Midbrain (tissue), 1 donor: ENCODE results near the gene OBSL1.
A peak's percentile ranks its signal among the peaks of the same experiment; 100 is the strongest.

Source experiments
- DNase-seq: peaks from one replicate; lab custom pipeline; 2025; lab: John Stamatoyannopoulos, UW

OBSL1 gene

GRCh38 chr2:219571311-219572236 is at the start of gene OBSL1:
OBSL1 (minus strand) TSS chr2:219571539; CDS start chr2:219571232, 307 bp downstream.
- peak; percentile 48 for DNase-seq

DNA sequence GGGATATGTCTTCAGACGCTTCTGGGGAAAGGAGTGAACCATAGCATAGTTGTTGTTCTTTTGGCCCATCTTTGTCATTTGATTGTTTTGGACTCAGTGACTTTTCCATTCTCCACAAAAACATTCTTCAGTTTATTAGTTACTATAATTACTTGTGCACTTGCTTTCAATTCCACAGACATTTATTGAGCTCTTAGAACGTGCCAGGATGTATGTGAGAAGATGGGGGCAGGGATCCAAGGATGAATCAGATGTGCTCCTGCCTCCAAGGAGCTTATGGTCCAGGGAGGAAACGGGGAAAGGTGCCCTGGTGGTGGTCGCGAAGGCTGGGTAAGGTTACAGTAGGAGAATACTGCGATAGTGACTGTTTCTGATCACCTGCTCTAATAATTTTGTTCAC is 49.2 kb upstream of the OBSL1 start:
- no peak for DNase-seq

DNA sequence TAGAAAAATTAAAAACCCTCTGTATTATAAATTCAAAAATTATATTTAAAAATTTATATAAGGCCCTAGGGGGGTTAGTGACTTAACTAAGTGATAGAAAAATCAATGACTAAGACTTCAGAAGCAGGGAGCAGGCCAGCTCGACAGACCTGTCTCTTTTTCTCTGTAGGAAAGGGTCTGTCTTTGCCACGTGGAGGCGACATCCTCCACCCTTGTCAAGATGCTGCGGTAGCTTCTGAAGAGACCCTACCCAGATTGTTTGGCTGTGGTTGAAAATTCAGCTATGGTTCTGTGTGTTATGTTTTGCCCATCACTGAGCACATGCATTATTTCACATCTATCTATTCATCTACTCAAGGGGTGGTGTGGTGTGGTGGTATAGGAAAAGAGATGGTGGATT is 47.9 kb upstream of the OBSL1 start:
- DNase-seq = no peak

DNA sequence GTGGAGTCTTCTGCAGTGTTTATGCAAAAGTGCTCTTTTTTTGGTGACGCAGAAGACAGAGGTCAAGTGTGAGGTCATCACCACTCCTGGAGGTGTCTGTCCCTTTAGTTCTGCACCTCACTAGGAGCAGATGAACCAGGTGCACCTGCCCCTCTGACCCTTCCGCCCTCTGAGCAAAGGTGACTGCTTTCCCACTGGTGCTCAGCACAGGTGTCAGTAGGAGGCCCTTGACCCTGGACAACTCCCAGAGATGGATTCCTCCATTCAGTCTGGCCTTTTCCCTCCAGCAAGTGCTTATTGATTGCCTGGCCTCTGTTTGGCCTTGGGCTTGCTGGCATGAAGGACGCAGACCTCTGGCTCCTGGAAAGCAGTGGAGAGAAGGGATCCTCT is 47.4 kb upstream of the OBSL1 start:
- DNase-seq = no peak

DNA sequence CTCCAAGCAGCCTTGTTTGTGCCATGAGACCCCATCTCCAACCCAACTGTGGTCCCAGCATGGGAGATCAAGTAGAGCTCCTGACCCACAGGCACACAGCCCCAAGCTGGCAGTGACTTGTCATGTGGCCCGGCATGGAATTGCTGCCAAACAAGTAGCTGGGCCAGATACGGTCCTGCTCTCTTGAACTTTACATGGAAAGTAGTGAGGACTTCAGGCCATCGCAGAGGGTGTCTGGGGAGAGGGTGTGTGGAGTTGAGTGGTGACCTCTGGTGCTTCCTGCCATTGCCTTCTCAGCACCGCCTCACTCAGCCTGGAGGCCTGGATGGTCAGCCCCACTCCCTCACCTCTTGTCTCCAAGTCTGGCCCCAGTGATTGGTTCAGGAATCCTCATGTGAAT is 45.2 kb upstream of the OBSL1 start:
- DNase-seq = no peak

GRCh38 chr2:219615894-219616293 is 44.6 kb upstream of the OBSL1 start:
- no peak for DNase-seq

- DNase-seq = no peak
Observed at GRCh38 chr2:219615036-219615435, 43.7 kb upstream of the OBSL1 start.

- no peak for DNase-seq
Observed at GRCh38 chr2:219614076-219614860, 42.9 kb upstream of the OBSL1 start.

- DNase-seq = no peak
Observed at GRCh38 chr2:219613461-219614070, 42.2 kb upstream of the OBSL1 start.

DNA sequence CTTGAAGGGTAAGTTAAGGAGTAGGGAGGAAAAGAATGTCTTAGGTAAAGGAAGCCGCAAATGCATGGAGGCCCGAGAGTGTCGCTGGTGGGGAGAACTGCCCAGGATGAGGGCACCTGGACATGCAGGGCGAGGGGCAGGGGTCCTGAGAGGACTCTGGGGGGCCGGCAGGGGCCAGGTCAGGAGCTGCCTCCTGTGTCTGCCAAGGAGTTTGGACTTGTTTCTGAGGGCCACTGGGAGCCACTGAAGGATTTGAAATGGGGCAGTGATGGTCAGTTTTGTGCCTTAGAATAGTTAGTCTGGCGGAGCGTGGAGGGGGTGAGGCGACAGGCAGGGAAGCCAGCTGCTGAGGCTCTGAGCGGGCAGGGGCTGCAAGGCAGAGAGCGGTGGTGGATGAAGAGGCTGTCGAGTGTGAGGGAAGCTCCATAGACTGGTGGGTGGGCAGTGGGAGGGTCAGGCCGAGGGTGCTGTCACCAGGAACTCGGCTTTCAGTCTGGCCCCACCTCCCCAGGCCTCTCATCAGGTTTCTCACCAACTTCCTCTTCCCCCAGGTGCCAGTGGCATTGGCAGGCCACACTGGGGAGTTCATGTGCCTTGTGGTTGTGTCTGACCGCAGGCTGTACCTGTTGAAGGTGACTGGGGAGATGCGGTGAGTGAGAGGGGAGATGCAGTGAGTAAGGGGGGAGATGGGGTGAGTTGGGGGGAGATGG is 41.4 kb upstream of the OBSL1 start:
- DNase-seq = no peak

- no peak for DNase-seq
Observed at GRCh38 chr2:219611866-219612576, 40.7 kb upstream of the OBSL1 start.

- no peak for DNase-seq
Observed at GRCh38 chr2:219611306-219611705, 40.0 kb upstream of the OBSL1 start.

DNA sequence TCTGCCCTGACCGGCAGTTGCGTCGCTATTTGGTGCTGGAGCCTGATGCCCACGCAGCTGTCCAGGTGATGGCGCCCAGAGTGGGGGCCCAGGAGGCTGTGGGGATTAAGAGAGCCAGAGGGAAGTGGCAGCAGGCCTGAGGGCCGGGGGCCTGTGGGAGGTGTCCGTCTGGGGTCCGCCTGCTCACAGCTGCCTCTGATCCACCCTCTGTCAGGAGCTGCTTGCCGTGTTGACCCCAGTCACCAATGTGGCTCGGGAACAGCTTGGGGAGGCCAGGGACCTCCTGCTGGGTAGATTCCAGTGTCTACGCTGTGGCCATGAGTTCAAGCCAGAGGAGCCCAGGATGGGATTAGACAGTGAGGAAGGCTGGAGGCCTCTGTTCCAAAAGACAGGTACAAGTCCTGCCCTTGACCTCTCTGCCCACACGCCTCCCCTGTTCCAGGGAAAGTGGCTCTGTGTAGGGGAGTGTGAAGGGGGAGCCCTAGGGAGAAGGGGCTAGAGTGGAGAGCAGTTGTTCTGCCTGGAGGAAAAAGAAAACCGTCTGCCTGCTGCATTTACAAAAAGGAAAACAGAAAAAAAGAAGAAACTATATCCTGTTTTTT is 37.9 kb upstream of the OBSL1 start:
- no peak for DNase-seq

DNA sequence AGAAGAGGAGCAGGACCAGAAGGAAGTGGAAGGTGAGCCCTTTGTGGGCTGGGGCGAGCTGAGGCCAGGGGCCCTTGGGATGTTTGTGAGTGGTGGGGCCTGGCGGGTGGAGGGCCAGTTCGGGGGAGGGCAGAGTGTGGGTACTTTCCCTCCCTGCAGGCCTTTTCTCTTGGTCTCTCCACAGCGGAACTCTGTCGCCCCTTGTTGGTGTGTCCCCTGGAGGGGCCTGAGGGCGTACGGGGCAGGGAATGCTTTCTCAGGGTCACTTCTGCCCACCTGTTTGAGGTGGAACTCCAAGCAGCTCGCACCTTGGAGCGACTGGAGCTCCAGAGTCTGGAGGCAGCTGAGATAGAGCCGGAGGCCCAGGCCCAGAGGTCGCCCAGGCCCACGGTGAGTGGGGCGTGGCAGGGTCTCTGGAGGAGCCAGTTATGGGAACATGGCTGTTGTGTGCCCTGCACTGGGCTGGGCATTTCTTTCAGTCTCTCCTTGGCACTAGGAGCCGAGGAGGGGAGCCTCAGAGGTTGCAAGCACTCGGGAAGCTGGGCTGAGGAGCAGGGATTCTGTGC is 37.1 kb upstream of the OBSL1 start:
- DNase-seq = no peak

DNA sequence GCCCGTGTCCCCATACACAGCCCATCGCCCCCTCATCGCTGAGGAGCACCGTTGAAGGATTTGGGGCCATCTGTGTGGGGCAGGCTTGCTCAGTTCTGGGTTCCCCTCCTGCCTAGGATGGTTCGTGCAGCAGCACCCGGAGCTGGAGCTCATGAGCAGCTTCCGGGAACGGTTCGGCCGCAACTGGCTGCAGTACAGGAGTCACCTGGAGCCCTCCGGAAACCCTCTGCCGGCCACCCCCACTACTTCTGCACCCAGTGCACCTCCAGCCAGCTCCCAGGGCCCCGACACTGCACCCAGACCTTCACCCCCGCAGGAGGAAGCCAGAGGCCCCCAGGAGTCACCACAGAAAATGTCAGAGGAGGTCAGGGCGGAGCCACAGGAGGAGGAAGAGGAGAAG is 36.6 kb upstream of the OBSL1 start:
- DNase-seq = no peak

GRCh38 chr2:219605607-219605954 is 34.2 kb upstream of the OBSL1 start:
- no peak for DNase-seq

DNA sequence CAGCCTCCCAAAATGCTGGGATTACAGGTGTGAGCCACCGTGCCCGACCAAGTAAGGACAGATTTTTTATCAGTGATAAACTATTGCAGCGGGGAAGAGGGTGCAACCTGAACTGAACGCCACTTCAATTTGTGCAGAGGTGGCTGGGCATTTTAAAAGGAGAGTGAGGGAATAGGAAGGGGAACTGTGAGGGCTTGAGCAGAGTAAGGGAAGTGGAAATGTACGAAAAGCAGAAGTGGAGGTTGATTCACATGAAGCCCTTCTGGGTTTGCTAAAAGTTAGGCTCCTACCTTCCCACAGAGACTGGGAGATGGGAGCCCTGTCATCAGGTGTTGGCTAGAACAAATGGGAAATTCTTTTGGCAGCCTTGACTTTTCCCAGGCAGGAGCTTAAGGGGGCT is 32.4 kb upstream of the OBSL1 start:
- DNase-seq = no peak

- no peak for DNase-seq
Observed at GRCh38 chr2:219598308-219599078, 27.2 kb upstream of the OBSL1 start.

DNA sequence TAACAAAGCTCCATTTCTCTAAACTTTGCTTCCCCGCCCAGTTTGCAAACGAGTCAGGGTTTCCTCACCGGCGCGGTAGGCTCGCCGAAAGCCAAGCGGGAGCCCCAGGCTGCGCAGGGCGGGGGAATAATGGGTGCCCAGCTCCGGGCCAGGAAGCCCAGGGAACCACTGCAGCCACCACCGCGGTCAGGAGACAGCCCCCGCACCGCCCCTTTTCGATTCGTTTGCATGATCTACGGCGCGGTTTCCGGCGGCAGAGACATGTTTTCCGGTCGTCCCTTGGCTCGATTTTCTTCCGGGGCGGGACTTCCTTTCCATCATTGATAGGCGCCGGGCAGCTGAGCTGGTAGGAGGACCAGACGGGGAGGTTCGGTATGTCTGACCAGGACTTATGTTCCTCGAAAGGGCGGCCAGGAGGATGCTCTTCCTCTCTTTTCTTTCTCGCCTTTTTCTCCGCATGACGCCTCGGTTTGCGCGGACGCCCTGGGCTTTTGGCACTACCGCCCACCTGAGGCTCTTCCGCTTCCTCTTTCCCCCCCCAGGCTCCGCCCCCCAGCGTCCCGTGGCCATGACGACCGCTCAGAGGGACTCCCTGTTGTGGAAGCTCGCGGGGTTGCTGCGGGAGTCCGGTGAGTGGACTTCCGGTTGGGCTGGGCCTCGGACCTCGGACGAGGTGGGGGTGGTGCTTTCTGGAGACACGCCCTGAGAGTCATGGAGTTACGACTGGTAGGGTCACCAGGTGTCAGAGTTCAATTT is 26.4 kb upstream of the OBSL1 start, which contains the start of gene STK11IP:
Gene STK11IP (plus strand): TSS at position 306 of the 756 bp plus-strand sequence. CDS start 263 bp downstream, at position 569.
- DNase-seq = peak; percentile 97
